HG03025 (cell line): ENCODE measurements around the gene EIF3K.

Source experiments
- ATAC-seq: cut with Tn5 transposase; IDR thresholded peaks from one replicate; pipeline ENCODE4 v1.9.1; 2021; ENCODE audit warnings: mild to moderate bottlenecking, moderate library complexity; ENCODE audit not compliant: unreplicated experiment, low FRiP score

Gene EIF3K

GRCh38 chr19:38683393-38684077 lies 64.5 kb downstream of the EIF3K start:
- no peak for ATAC-seq

GRCh38 chr19:38684078-38684861 lies 65.3 kb downstream of the EIF3K start:
- no peak for ATAC-seq

GRCh38 chr19:38684862-38685665 lies 66.1 kb downstream of the EIF3K start:
- ATAC-seq: no peak

- no peak for ATAC-seq
Measured at GRCh38 chr19:38685666-38686529, 66.9 kb downstream of the EIF3K start.

GRCh38 chr19:38686530-38686888 lies 67.5 kb downstream of the EIF3K start:
- no peak for ATAC-seq
